ENCODE results near the gene DAG1.

Gene DAG1

GRCh38 chr3:49539659-49540560, 69.8 kb downstream of the DAG1 start:
- Mint-ChIP-seq H3K27ac (no peak overlapping the region), H3K36me3 (ENCODE audit: low read depth) (no peaks in the 10 kb centered on the region), H3K9me3 (no peaks in the 10 kb centered on the region), H3K27me3 (peaks cover 11% of the 10 kb centered on the region), H3K4me1 (ENCODE audit: low read depth) (peaks cover 4% of the 10 kb centered on the region), H3K4me3 (peak overlapping the region; percentile 72)

- H3K4me3 Mint-ChIP-seq = no peak overlapping the region
- peaks cover 26% of the 10 kb centered on the region for H3K27me3 Mint-ChIP-seq
- H3K4me1 Mint-ChIP-seq (ENCODE audit: low read depth) = peaks cover 18% of the 10 kb centered on the region
- H3K36me3 Mint-ChIP-seq (ENCODE audit: low read depth) = no peaks in the 10 kb centered on the region
- no peaks in the 10 kb centered on the region for H3K9me3 Mint-ChIP-seq
- no peak overlapping the region for H3K27ac Mint-ChIP-seq
These were observed 82.0 kb downstream of the DAG1 start for GRCh38 chr3:49552087-49552486.

- Mint-ChIP-seq H3K27me3 (peaks cover 31% of the 10 kb centered on the region), H3K9me3 (no peaks in the 10 kb centered on the region), H3K27ac (peak overlapping the region; percentile 30)
These were observed 83.2 kb downstream of the DAG1 start for GRCh38 chr3:49553324-49553691.

GRCh38 chr3:49553692-49554632, 83.9 kb downstream of the DAG1 start, which contains the start of gene BSN:
Gene BSN (plus strand): TSS chr3:49554477. CDS start chr3:49554603, 126 bp downstream.
- H3K9me3 Mint-ChIP-seq = no peaks in the 10 kb centered on the region

More at GRCh38 chr3:49553324-49553691, 83.2 kb downstream of the DAG1 start:
- Mint-ChIP-seq H3K36me3 (ENCODE audit: low read depth) (no peaks in the 10 kb centered on the region), H3K4me1 (ENCODE audit: low read depth) (peaks cover 18% of the 10 kb centered on the region), H3K4me3 (peak overlapping the region; percentile 88)

GRCh38 chr3:49554633-49555265, 84.7 kb downstream of the DAG1 start:
- Mint-ChIP-seq H3K27ac (no peak overlapping the region), H3K27me3 (peaks cover 42% of the 10 kb centered on the region)

More at GRCh38 chr3:49553692-49554632, 83.9 kb downstream of the DAG1 start, which contains the start of gene BSN:
- Mint-ChIP-seq H3K36me3 (ENCODE audit: low read depth) (no peaks in the 10 kb centered on the region), H3K4me1 (ENCODE audit: low read depth) (peaks cover 18% of the 10 kb centered on the region), H3K27ac (peak within 1 kb of the TSS; percentile 30), H3K27me3 (peaks cover 35% of the 10 kb centered on the region), H3K4me3 (peak within 1 kb of the TSS; percentile 88)

GRCh38 chr3:49556500-49557275, 86.6 kb downstream of the DAG1 start:
- Mint-ChIP-seq H3K4me3 (no peak overlapping the region), H3K27me3 (peaks cover 42% of the 10 kb centered on the region), H3K4me1 (ENCODE audit: low read depth) (peaks cover 18% of the 10 kb centered on the region), H3K36me3 (ENCODE audit: low read depth) (no peaks in the 10 kb centered on the region), H3K27ac (no peak overlapping the region), H3K9me3 (no peaks in the 10 kb centered on the region)

More at GRCh38 chr3:49554633-49555265, 84.7 kb downstream of the DAG1 start:
- H3K4me1 Mint-ChIP-seq (ENCODE audit: low read depth) = peaks cover 18% of the 10 kb centered on the region
- no peaks in the 10 kb centered on the region for H3K9me3 Mint-ChIP-seq
- H3K4me3 Mint-ChIP-seq = peak overlapping the region; percentile 74
- no peaks in the 10 kb centered on the region for H3K36me3 Mint-ChIP-seq (ENCODE audit: low read depth)

GRCh38 chr3:49563040-49563578, 93.0 kb downstream of the DAG1 start:
- no peak overlapping the region for H3K4me3 Mint-ChIP-seq
- H3K36me3 Mint-ChIP-seq (ENCODE audit: low read depth) = no peaks in the 10 kb centered on the region
- H3K4me1 Mint-ChIP-seq (ENCODE audit: low read depth) = no peaks in the 10 kb centered on the region
- peaks cover 21% of the 10 kb centered on the region for H3K27me3 Mint-ChIP-seq
- H3K9me3 Mint-ChIP-seq = no peaks in the 10 kb centered on the region
- no peak overlapping the region for H3K27ac Mint-ChIP-seq

- H3K4me1 Mint-ChIP-seq (ENCODE audit: low read depth) = no peaks in the 10 kb centered on the region
- peaks cover 15% of the 10 kb centered on the region for H3K27me3 Mint-ChIP-seq
- no peak overlapping the region for H3K4me3 Mint-ChIP-seq
- H3K27ac Mint-ChIP-seq = no peak overlapping the region
- H3K36me3 Mint-ChIP-seq (ENCODE audit: low read depth) = no peaks in the 10 kb centered on the region
- no peaks in the 10 kb centered on the region for H3K9me3 Mint-ChIP-seq
These were observed 93.7 kb downstream of the DAG1 start for GRCh38 chr3:49563766-49564165.

GRCh38 chr3:49566312-49566711, 96.2 kb downstream of the DAG1 start:
- no peaks in the 10 kb centered on the region for H3K36me3 Mint-ChIP-seq (ENCODE audit: low read depth)
- H3K4me1 Mint-ChIP-seq (ENCODE audit: low read depth) = no peaks in the 10 kb centered on the region
- H3K27ac Mint-ChIP-seq = no peak overlapping the region
- H3K4me3 Mint-ChIP-seq = no peak overlapping the region
- H3K9me3 Mint-ChIP-seq = no peaks in the 10 kb centered on the region
- H3K27me3 Mint-ChIP-seq = peaks cover 8% of the 10 kb centered on the region

GRCh38 chr3:49567406-49567805, 97.3 kb downstream of the DAG1 start:
- no peak overlapping the region for H3K27ac Mint-ChIP-seq
- no peaks in the 10 kb centered on the region for H3K4me1 Mint-ChIP-seq (ENCODE audit: low read depth)
- H3K27me3 Mint-ChIP-seq = peaks cover 6% of the 10 kb centered on the region
- H3K4me3 Mint-ChIP-seq = no peak overlapping the region
- H3K9me3 Mint-ChIP-seq = no peaks in the 10 kb centered on the region
- no peaks in the 10 kb centered on the region for H3K36me3 Mint-ChIP-seq (ENCODE audit: low read depth)

- Mint-ChIP-seq H3K27ac (no peak overlapping the region), H3K27me3 (peaks cover 4% of the 10 kb centered on the region), H3K4me1 (ENCODE audit: low read depth) (no peaks in the 10 kb centered on the region), H3K9me3 (no peaks in the 10 kb centered on the region), H3K4me3 (no peak overlapping the region), H3K36me3 (ENCODE audit: low read depth) (no peaks in the 10 kb centered on the region)
These were observed 98.9 kb downstream of the DAG1 start for GRCh38 chr3:49568965-49569364.

- H3K36me3 Mint-ChIP-seq (ENCODE audit: low read depth) = no peaks in the 10 kb centered on the region
- no peak overlapping the region for H3K4me3 Mint-ChIP-seq
- H3K27ac Mint-ChIP-seq = no peak overlapping the region
- H3K9me3 Mint-ChIP-seq = no peaks in the 10 kb centered on the region
- H3K4me1 Mint-ChIP-seq (ENCODE audit: low read depth) = no peaks in the 10 kb centered on the region
- peaks cover 4% of the 10 kb centered on the region for H3K27me3 Mint-ChIP-seq
These were observed 100.1 kb downstream of the DAG1 start for GRCh38 chr3:49570028-49570654.

GRCh38 chr3:49582177-49582576, 112.1 kb downstream of the DAG1 start:
- no peak overlapping the region for H3K27ac Mint-ChIP-seq

More at GRCh38 chr3:49582177-49582576, 112.1 kb downstream of the DAG1 start:
- H3K9me3 Mint-ChIP-seq = no peaks in the 10 kb centered on the region
- no peaks in the 10 kb centered on the region for H3K36me3 Mint-ChIP-seq (ENCODE audit: low read depth)
- H3K27me3 Mint-ChIP-seq = peaks cover 6% of the 10 kb centered on the region
- no peak overlapping the region for H3K4me3 Mint-ChIP-seq
- no peaks in the 10 kb centered on the region for H3K4me1 Mint-ChIP-seq (ENCODE audit: low read depth)

All from stimulated activated naive CD8-positive, alpha-beta T cell treated with anti-CD3 and anti-CD28 coated beads, Interleukin-15, Interleukin-2, amounts not matched to agents 100 ng/mL and 50 ng/mL, for 24 hours (primary cell).